ENCODE results near the gene SPZ1.
"Not testable (repeated sequence)": the region's sequence is repeated elsewhere in the genome, so short reads cannot be mapped to it uniquely, and the experiment has no call there.

- not testable (repeated sequence) for TF ChIP-seq CTCF (conservative IDR thresholded peaks at IDR 0.05; ENCODE audit: low read depth, low read length); EZH2phosphoT487 (IDR thresholded peaks at IDR 0.05; ENCODE audit: borderline replicate concordance, low read length)
These were observed 18.5 kb upstream of the SPZ1 start for GRCh38 chr5:80301342-80301741.
